Limb (tissue), 2 donors: ENCODE results near the gene TBC1D2B.

Experiments used
- DNase-seq, 2 donors: peaks; one replicate each; pipeline ENCODE4 v3.0.0-alpha.2; 2016; ENCODE audit errors: extremely low spot score in 2 of 2

TBC1D2B gene

GRCh38 chr15:77945566-77945965 is 131.9 kb downstream of the TBC1D2B start:
- no peak for DNase-seq
